ENCODE data around the gene PAPOLB.

Gene PAPOLB

DNA sequence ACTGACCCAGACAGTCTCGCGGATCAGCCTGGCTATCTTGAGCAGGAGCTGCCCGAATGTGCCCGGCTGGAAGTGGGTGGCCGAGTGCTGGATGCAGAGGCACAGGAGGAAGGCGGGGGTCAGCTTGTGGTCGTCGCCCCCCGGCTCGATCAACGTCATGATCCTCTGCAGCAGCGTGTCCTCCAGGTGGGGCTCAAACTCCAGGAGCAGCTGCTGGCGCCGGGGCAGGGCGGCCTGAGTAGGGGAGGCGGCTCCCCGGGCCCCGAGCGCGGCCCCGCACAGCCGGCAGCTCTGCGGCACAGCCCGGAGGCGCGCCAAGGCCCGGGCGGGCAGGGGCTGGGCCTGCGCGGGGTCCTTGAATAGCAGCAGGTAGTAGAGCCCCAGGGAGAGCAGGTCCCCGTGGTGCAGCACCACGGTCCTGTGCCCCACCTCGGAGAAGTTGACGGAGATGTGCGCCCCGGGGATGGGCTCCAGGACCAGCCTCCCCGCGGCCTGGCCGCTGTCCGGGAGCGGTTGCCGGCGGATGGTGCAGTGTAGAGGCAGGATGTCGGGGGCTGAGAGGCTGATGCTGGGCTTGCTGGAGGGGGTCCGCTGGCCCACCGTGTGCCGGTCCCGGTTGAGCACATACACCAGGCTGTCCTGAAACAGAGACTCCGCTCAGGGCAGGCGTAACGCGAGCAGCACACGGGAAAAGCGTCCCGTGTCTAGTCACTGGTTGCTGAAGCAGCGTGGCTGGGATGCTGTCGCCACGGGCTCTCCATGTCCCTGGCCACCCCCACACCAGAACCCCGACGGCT, 27.0 kb downstream of the PAPOLB start:
- Histone ChIP-seq H3K27ac (no peak overlapping the region), H3K9me3 (no peaks in the 10 kb centered on the region), H3K4me3 (ENCODE audit: low read depth in 1 of 2, low read length in 1 of 2) (no peak overlapping the region), H3K36me3 (no peaks in the 10 kb centered on the region), H3K4me1 (ENCODE audit: control insufficient read depth in 1 of 2, insufficient read depth in 1 of 2, low read depth in 1 of 2, low read length in 1 of 2) (no peaks in the 10 kb centered on the region), H3K27me3 (no peaks in the 10 kb centered on the region)
- TF ChIP-seq, protein P1, sequence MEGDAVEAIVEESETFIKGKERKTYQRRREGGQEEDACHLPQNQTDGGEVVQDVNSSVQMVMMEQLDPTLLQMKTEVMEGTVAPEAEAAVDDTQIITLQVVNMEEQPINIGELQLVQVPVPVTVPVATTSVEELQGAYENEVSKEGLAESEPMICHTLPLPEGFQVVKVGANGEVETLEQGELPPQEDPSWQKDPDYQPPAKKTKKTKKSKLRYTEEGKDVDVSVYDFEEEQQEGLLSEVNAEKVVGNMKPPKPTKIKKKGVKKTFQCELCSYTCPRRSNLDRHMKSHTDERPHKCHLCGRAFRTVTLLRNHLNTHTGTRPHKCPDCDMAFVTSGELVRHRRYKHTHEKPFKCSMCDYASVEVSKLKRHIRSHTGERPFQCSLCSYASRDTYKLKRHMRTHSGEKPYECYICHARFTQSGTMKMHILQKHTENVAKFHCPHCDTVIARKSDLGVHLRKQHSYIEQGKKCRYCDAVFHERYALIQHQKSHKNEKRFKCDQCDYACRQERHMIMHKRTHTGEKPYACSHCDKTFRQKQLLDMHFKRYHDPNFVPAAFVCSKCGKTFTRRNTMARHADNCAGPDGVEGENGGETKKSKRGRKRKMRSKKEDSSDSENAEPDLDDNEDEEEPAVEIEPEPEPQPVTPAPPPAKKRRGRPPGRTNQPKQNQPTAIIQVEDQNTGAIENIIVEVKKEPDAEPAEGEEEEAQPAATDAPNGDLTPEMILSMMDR (IDR thresholded peaks at IDR 0.05): no peak

DNA sequence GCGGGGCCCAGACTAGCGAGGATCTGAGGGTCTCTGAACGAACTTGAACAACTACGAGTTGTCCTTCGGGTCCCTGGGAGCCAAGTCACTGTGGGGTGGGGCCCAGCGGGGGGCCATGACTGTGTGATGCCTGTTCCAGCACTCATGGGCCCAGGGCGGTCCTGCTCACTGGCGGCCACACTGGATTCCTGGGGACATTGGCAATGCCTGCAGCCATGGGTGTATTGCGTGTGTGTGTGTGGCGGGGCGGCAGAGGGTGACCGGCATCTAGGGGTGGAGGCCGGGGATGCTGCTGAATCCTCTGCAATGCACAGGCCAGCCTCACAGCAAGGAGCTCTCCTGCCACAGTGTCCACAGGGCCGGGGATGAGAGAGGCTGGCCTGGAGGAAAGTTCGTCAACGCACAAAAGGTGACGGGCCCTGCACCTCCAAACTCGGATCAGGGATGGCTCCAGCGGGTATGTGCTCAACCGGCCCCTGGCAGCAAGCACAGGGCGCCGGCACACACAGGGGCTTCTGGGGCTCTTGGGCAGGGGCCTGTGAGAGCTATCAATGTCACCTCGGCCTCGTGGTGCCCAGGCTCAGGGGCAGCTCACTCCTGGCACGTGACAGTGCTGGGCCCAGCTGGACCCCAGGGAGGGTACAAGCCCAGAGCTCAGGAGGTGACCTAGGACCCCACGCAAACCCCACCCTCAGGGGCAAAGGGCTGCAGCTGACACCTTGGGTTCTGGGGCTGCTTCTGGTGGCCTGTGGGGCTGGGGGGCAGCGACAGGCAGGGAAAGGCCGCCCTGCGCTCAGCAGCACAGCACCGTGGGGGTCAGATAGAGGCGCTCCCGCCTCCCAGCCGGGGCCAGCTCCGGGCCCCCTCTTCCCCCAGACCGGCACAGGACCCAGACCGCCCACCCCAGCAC, 27.9 kb downstream of the PAPOLB start:
- Histone ChIP-seq H3K27ac (no peak overlapping the region), H3K9me3 (no peaks in the 10 kb centered on the region), H3K4me1 (ENCODE audit: control insufficient read depth in 1 of 2, insufficient read depth in 1 of 2, low read depth in 1 of 2, low read length in 1 of 2) (no peaks in the 10 kb centered on the region), H3K36me3 (no peaks in the 10 kb centered on the region), H3K4me3 (ENCODE audit: low read depth in 1 of 2, low read length in 1 of 2) (no peak overlapping the region), H3K27me3 (no peaks in the 10 kb centered on the region)
- TF ChIP-seq, protein P1 (IDR thresholded peaks at IDR 0.05): no peak

DNA sequence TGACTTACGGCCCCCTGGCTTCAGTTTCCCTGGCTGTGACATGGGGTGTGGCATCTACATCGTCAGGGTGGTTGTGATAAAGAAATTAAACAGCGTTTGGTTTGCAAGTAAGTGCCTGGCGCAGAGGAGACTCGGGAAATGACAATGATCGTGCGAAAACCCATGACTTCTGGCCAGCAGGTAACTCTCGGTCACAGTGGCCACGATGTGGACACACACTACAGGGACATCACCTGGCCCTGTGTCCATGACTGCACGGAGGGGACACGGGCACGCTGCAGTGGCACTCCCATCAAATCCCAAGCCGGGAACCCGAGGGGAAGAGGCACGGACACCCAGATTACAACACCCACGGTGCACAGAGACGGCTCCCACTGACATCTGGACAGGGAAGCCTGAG, 28.7 kb downstream of the PAPOLB start:
- TF ChIP-seq, protein P1 (IDR thresholded peaks at IDR 0.05): no peak
- no peaks in the 10 kb centered on the region for H3K27me3 ChIP-seq
- no peaks in the 10 kb centered on the region for H3K4me1 ChIP-seq (ENCODE audit: control insufficient read depth in 1 of 2, insufficient read depth in 1 of 2, low read depth in 1 of 2, low read length in 1 of 2)
- H3K9me3 ChIP-seq: no peaks in the 10 kb centered on the region
- H3K4me3 ChIP-seq (ENCODE audit: low read depth in 1 of 2, low read length in 1 of 2): no peak overlapping the region
- H3K36me3 ChIP-seq: no peaks in the 10 kb centered on the region
- no peak overlapping the region for H3K27ac ChIP-seq

DNA sequence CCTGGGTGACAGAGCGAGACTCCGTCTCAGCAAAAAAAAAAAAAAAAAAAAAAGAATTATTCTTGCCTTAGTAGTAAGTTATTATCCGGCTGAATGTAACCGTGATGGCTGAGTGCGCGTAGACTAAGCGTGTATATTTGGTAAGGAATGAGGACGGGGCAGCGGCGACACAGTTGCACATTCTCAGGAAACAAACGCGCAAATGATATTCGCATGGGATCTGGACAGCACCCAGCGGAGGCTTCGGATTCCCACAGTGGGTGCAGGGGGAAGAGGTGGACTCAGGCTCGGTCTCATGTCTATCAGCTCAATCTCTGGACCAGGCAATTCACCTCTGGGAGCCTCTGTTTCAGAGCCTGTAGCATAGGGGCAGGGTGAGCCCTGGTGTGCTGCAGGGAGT, 29.1 kb downstream of the PAPOLB start:
- H3K4me3 ChIP-seq (ENCODE audit: low read depth in 1 of 2, low read length in 1 of 2): no peak overlapping the region
- H3K27ac ChIP-seq: no peak overlapping the region
- TF ChIP-seq, protein P1 (IDR thresholded peaks at IDR 0.05): no peak
- no peaks in the 10 kb centered on the region for H3K9me3 ChIP-seq
- no peaks in the 10 kb centered on the region for H3K27me3 ChIP-seq
- no peaks in the 10 kb centered on the region for H3K36me3 ChIP-seq
- H3K4me1 ChIP-seq (ENCODE audit: control insufficient read depth in 1 of 2, insufficient read depth in 1 of 2, low read depth in 1 of 2, low read length in 1 of 2): no peaks in the 10 kb centered on the region

DNA sequence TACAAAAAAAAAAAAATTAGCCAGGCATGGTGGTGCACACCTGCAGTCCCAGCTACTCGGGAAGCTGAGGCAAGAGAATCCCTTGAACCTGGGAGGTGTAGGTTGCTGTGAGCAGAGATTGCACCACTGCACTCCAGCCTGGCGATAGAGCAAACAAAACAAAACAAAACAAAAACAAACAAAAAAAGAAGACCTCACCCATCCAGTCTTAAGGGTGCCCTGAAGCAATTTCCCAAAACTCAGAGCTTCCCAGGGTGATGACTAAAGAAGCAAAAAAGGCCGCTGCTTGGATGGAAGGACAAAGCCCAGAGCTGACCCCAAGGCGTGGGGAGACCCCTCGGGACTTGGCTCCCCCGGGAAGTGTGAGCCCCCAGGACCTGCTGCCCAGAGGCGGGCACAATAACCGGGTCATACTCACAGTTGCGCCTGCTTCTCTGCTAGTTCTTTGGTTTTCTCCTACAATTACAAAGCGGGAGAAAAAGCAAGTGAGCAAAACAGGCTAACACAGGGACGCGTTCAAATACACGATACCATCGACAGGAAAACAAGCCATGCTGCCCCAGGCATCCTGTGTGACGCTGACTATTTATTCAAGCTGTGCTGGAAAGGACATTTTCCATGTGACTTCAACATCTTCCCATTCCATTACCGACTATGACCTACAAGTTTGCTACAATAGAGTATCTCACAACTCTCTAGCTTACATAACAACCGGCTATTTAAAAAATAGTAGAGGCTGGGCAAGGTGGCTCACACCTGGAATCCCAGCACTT, 29.9 kb downstream of the PAPOLB start:
- no peak overlapping the region for H3K4me3 ChIP-seq (ENCODE audit: low read depth in 1 of 2, low read length in 1 of 2)
- H3K36me3 ChIP-seq: no peaks in the 10 kb centered on the region
- no peaks in the 10 kb centered on the region for H3K27me3 ChIP-seq
- H3K4me1 ChIP-seq (ENCODE audit: control insufficient read depth in 1 of 2, insufficient read depth in 1 of 2, low read depth in 1 of 2, low read length in 1 of 2): no peaks in the 10 kb centered on the region
- TF ChIP-seq, protein P1 (IDR thresholded peaks at IDR 0.05): no peak
- H3K27ac ChIP-seq: no peak overlapping the region
- H3K9me3 ChIP-seq: no peaks in the 10 kb centered on the region

All from neutrophil (primary cell).